Skeletal muscle satellite cell (primary cell): ENCODE measurements around the gene HAO1. TPM values are rescaled to one million over a fixed set of nuclear protein-coding genes. Genes with fewer than 3 reads are reported as not detected.

Experiments used
- H3K27me3 ChIP-seq: 2 replicates; pipeline ENCODE4 v1.7.0; 2013; ENCODE audit warnings: low read length; ENCODE audit not compliant: control insufficient read depth, insufficient read depth
- H3K36me3 ChIP-seq: 2 replicates; pipeline ENCODE4 v1.7.0; 2013; ENCODE audit warnings: mild to moderate bottlenecking, control low read depth, low read length; ENCODE audit not compliant: insufficient read depth
- H3K4me1 ChIP-seq: 2 replicates; pipeline ENCODE4 v1.7.0; 2013; ENCODE audit warnings: low read length; ENCODE audit not compliant: control insufficient read depth, insufficient read depth
- H3K4me2 ChIP-seq: 2 replicates; pipeline ENCODE4 v1.7.0; 2013; ENCODE audit warnings: mild to moderate bottlenecking, low read length
- H3K4me3 ChIP-seq: 2 replicates; pipeline ENCODE4 v1.7.0; 2013; ENCODE audit warnings: low read length
- H3K9ac ChIP-seq: 2 replicates; pipeline ENCODE4 v1.7.0; 2013; ENCODE audit warnings: mild to moderate bottlenecking, low read depth, low read length, moderate library complexity
- H3K9me3 ChIP-seq: replicated peaks from 2 replicates; pipeline ENCODE4 v1.7.0; 2013; ENCODE audit warnings: mild to moderate bottlenecking, control low read depth, low read length
- total RNA-seq: library from RNA; depleted of rRNA; stranded (reverse); fragments of >200 nt; gene quantifications from 2 replicates; pipeline ENCODE4 v1.2.3, GENCODE V29; 2012; rRNA removed

HAO1 gene
- not detected in 2 replicates for total RNA-seq

DNA sequence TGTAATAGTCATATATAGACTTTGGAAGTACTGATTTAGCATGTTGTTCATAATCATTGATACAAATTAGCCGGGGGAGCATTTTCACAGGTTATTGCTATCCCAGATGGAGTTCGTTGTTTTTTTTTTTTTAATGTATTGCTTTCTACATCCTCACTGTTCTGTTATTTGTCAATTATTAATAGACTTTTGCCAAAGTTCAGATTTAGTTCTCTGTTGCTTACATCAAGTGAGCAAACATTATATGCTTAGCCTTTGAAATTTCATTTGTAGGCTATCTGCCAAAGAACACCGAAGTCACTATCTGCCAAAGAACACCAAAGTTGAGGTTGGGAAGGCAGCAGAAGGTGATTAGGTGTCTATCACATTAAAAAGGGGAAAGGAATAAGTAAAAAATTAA, at the start of gene HAO1:
Gene HAO1 (minus strand): TSS at position 118 of the 400 bp plus-strand sequence. CDS start 36 bp downstream, at position 82.
- H3K27me3 ChIP-seq, result no peaks in the 10 kb centered on the region
- no peak within 1 kb of the TSS for H3K4me3 ChIP-seq
- H3K4me1 ChIP-seq, result peaks cover 8% of the 10 kb centered on the region
- H3K9ac ChIP-seq, result no peak within 1 kb of the TSS
- no peaks in the 10 kb centered on the region for H3K9me3 ChIP-seq
- H3K4me2 ChIP-seq, result no peak within 1 kb of the TSS
- H3K36me3 ChIP-seq, result no peaks in the 10 kb centered on the region

- Histone ChIP-seq H3K9me3 (peaks cover 4% of the 10 kb centered on the region), H3K36me3 (peaks cover 7% of the 10 kb centered on the region), H3K9ac (no peak overlapping the region), H3K27me3 (no peaks in the 10 kb centered on the region), H3K4me2 (no peak overlapping the region), H3K4me1 (no peaks in the 10 kb centered on the region), H3K4me3 (no peak overlapping the region)
Measured at GRCh38 chr20:7989379-7989778, 49.1 kb upstream of the HAO1 start.

DNA sequence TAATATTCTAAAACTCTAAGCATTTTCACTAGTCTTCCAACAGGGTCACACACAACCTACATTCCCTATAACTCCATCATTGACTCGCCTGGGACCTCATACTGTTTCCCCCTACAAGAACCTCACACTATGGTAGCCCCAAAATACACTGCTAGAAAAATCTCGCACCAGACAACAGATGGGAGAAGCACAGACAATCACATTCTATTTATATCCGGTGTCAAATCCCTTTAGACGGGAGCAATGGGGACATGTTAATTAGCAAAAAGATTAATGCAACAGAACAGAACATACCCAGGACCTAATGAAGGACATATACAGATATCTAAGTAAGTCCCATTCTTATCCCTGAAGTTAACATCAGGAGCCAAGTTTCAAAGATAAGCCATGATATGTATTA, 45.7 kb upstream of the HAO1 start:
- H3K4me1 ChIP-seq, result no peaks in the 10 kb centered on the region
- H3K36me3 ChIP-seq, result peaks cover 10% of the 10 kb centered on the region
- H3K9me3 ChIP-seq, result no peaks in the 10 kb centered on the region
- no peak overlapping the region for H3K4me3 ChIP-seq
- no peak overlapping the region for H3K4me2 ChIP-seq
- H3K27me3 ChIP-seq, result no peaks in the 10 kb centered on the region
- H3K9ac ChIP-seq, result no peak overlapping the region

GRCh38 chr20:7984192-7984591, 43.9 kb upstream of the HAO1 start:
- Histone ChIP-seq H3K9me3 (no peaks in the 10 kb centered on the region), H3K27me3 (no peaks in the 10 kb centered on the region), H3K4me1 (no peaks in the 10 kb centered on the region), H3K4me2 (no peak overlapping the region), H3K9ac (no peak overlapping the region), H3K36me3 (peaks cover 10% of the 10 kb centered on the region), H3K4me3 (no peak overlapping the region)

DNA sequence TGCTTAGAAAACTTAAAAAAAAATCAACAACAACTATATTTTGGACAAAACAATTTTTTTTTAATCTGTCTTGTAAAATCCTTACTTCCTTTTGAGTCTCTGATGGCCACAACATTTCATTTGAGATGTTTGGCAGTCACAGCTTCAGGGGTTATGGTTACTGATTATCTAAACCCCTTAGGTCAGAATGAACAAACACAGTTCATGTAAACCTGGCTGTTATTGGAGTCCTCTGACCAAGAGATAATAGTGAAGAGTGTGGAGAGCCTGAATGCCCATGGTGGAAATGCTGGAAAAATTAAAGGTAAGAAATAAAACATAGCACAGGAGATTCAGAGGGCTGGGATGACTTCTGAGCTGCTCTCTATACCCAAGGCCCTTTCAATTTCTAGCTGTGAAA, 41.1 kb upstream of the HAO1 start:
- H3K9ac ChIP-seq, result no peak overlapping the region
- no peaks in the 10 kb centered on the region for H3K4me1 ChIP-seq
- H3K9me3 ChIP-seq, result no peaks in the 10 kb centered on the region
- no peak overlapping the region for H3K4me3 ChIP-seq
- no peak overlapping the region for H3K4me2 ChIP-seq
- peaks cover 10% of the 10 kb centered on the region for H3K36me3 ChIP-seq
- H3K27me3 ChIP-seq, result no peaks in the 10 kb centered on the region

- Histone ChIP-seq H3K4me3 (no peak overlapping the region), H3K36me3 (peaks cover 10% of the 10 kb centered on the region), H3K4me2 (no peak overlapping the region), H3K27me3 (no peaks in the 10 kb centered on the region), H3K4me1 (no peaks in the 10 kb centered on the region), H3K9me3 (no peaks in the 10 kb centered on the region), H3K9ac (no peak overlapping the region)
Measured at GRCh38 chr20:7980332-7981046, 40.2 kb upstream of the HAO1 start.

- no peak overlapping the region for H3K4me3 ChIP-seq
- H3K9ac ChIP-seq, result no peak overlapping the region
- H3K36me3 ChIP-seq, result peaks cover 10% of the 10 kb centered on the region
- H3K4me2 ChIP-seq, result no peak overlapping the region
- H3K4me1 ChIP-seq, result no peaks in the 10 kb centered on the region
- no peaks in the 10 kb centered on the region for H3K9me3 ChIP-seq
- no peaks in the 10 kb centered on the region for H3K27me3 ChIP-seq
Measured at GRCh38 chr20:7977709-7978108, 37.5 kb upstream of the HAO1 start.

DNA sequence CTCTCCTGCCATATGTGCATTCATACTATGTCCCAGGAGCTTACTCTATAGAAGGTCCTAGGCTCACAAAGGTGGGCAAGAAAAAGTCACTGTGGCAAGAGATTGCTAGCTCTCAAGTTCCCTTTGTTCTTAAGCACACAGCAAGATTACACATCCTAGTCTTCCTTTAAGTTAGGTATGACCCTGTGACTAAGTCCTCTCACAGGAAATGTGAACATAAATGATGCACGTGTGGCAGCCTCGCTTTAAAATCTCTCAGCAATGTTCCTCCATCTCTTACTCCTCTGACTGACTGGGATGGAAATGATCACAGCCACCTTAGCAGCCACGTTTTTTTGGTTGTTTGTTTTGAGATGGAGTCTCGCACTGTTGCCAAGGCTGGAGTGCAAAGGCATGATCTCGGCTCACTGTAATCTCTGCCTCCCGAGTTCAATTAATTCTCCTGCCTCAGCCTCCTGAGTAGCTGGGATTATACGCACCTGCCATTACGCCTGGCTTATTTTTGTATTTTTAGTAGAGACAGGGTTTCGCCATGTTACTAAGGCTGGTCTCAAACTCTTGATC, 35.7 kb upstream of the HAO1 start:
- Histone ChIP-seq H3K4me1 (no peaks in the 10 kb centered on the region), H3K27me3 (no peaks in the 10 kb centered on the region), H3K4me3 (no peak overlapping the region), H3K4me2 (no peak overlapping the region), H3K36me3 (no peaks in the 10 kb centered on the region), H3K9ac (no peak overlapping the region), H3K9me3 (no peaks in the 10 kb centered on the region)

GRCh38 chr20:7974785-7975435, 34.7 kb upstream of the HAO1 start:
- no peaks in the 10 kb centered on the region for H3K36me3 ChIP-seq
- H3K27me3 ChIP-seq, result no peaks in the 10 kb centered on the region
- no peak overlapping the region for H3K4me3 ChIP-seq
- no peak overlapping the region for H3K9ac ChIP-seq
- no peaks in the 10 kb centered on the region for H3K4me1 ChIP-seq
- no peaks in the 10 kb centered on the region for H3K9me3 ChIP-seq
- no peak overlapping the region for H3K4me2 ChIP-seq

DNA sequence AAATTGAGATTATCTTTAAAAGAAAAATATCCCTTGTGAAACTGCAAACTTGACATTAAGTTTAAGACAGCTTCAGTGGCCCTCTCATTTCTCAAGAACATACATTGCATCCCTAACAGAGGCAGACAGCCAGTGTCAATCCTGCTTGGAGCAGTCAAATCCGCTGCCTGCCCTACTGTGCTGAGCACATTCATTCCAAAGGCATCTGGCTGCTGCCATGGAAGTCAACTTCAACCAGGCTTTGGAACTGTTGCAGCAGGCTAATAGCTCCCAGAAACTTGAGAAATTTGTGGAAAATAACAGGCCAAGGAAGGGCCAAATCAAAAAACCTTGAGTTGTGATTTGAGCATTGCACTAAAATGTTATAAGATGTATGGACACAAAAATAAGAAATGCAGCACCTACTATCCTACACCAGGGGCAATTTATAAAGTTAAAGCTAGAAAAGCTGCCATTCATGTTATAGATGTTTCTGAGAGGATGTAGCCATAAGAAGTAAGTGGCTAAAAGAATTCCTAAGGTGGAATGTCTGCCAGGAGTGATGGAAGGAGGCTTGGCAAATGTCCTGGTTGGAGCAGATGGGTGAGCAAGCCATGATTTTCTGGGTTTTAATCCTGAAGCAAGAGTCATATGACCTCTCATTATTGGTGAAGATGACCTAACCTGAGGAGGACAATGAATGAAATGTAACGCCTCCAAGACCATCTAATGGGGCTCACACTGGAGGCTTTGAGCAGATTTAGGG, 31.4 kb upstream of the HAO1 start:
- H3K4me2 ChIP-seq, result no peak overlapping the region
- H3K4me3 ChIP-seq, result no peak overlapping the region
- peaks cover 3% of the 10 kb centered on the region for H3K4me1 ChIP-seq
- no peaks in the 10 kb centered on the region for H3K9me3 ChIP-seq
- H3K27me3 ChIP-seq, result no peaks in the 10 kb centered on the region
- no peaks in the 10 kb centered on the region for H3K36me3 ChIP-seq
- no peak overlapping the region for H3K9ac ChIP-seq

DNA sequence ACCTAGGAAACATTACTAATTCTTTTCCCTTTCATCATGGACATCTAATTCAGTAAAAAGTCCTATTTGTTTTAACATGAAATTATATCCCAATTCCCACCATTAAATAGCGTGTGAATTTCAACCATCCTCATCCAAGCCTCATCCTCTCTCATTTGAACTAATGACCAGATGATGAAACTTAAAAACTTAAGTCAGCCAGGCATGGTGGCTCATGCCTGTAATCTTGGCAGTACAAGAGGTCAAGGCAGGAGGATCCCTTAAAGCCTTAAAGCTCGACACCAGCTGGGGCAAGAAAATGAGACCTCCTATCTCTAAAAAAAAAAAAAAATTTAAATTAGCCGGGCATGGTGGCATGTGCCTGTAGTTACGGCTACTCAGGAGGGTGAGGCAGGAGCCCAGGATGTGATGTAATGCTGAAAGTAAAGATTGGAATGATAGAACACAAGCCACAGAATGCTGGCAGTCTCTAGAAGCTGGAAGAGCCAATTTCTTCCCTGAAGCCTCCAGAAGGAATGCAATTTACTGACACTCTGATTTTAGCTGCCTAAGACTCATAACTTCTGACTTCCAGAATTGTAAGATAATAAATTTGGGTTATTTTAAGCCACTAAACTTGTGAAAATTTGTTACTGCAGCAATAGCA, 27.1 kb upstream of the HAO1 start:
- Histone ChIP-seq H3K4me2 (no peak overlapping the region), H3K4me1 (peaks cover 3% of the 10 kb centered on the region), H3K9me3 (no peaks in the 10 kb centered on the region), H3K36me3 (no peaks in the 10 kb centered on the region), H3K9ac (no peak overlapping the region), H3K27me3 (no peaks in the 10 kb centered on the region), H3K4me3 (no peak overlapping the region)
